ENCODE results near the gene SLC3A2.
"Not testable (repeated sequence)": the region's sequence is repeated elsewhere in the genome, so short reads cannot be mapped to it uniquely, and the experiment has no call there.

The SLC3A2 gene

DNA sequence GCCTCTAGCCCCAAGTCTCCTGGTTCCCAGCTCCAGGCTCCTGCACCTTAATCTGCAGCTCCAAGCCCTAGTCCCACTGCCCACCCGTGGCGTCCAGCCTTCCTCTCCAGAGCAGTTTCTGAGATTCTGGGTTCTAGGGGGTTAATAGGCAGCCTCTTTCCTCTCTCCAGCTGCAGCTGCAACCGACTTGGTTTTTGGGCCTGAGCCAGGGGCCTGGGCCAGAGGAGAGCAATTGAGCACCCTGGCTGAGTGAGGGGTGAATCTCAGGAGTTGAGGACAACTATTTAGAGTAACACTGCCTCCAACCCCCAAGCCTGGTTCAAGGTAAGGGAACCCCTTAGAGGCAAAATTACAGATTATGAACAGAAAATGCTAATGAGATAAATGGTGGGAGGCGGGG lies 49.5 kb downstream of the SLC3A2 start:
- TF ChIP-seq MYC (IDR thresholded peaks at IDR 0.05; ENCODE audit: low read depth, low read length) = no peak
- TF ChIP-seq, protein P1, sequence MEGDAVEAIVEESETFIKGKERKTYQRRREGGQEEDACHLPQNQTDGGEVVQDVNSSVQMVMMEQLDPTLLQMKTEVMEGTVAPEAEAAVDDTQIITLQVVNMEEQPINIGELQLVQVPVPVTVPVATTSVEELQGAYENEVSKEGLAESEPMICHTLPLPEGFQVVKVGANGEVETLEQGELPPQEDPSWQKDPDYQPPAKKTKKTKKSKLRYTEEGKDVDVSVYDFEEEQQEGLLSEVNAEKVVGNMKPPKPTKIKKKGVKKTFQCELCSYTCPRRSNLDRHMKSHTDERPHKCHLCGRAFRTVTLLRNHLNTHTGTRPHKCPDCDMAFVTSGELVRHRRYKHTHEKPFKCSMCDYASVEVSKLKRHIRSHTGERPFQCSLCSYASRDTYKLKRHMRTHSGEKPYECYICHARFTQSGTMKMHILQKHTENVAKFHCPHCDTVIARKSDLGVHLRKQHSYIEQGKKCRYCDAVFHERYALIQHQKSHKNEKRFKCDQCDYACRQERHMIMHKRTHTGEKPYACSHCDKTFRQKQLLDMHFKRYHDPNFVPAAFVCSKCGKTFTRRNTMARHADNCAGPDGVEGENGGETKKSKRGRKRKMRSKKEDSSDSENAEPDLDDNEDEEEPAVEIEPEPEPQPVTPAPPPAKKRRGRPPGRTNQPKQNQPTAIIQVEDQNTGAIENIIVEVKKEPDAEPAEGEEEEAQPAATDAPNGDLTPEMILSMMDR (IDR thresholded peaks at IDR 0.05; ENCODE audit: low read depth, low read length) = no peak
- TF ChIP-seq POLR2A (IDR thresholded peaks at IDR 0.05; ENCODE audit: extremely low read depth, insufficient read length) = no peak
- TF ChIP-seq, protein P2, sequence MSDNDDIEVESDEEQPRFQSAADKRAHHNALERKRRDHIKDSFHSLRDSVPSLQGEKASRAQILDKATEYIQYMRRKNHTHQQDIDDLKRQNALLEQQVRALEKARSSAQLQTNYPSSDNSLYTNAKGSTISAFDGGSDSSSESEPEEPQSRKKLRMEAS (IDR thresholded peaks at IDR 0.05; ENCODE audit: low read depth, low read length) = no peak
- no peak overlapping the region for H3K4me3 ChIP-seq (ENCODE audit: low read depth, low read length)
- no peak for DNase-seq (ENCODE audit: low read depth)

DNA sequence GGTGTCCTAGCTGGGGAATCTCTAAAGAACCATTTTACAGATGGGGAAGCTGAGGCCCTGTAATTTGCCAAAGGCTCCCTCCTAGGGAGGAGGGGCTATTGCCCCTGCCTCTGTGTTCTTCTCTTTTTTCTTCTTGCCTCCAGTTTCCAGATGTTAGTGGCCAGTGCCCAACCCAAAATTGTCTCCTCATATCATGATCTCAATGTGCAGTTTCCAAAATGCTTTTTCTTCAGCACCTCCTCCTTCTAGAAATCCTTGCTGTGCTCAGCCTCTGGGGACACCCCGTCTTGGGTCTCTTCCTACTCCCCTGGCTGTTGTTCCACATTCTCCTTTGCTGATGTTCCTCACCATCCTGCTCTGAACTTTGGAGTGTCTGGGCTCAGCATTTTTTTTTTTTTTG lies 50.0 kb downstream of the SLC3A2 start:
- TF ChIP-seq POLR2A (IDR thresholded peaks at IDR 0.05; ENCODE audit: extremely low read depth, insufficient read length) = no peak
- TF ChIP-seq, protein P1 (IDR thresholded peaks at IDR 0.05; ENCODE audit: low read depth, low read length) = no peak
- TF ChIP-seq MYC (IDR thresholded peaks at IDR 0.05; ENCODE audit: low read depth, low read length) = no peak
- TF ChIP-seq, protein P2 (IDR thresholded peaks at IDR 0.05; ENCODE audit: low read depth, low read length) = no peak
- no peak overlapping the region for H3K4me3 ChIP-seq (ENCODE audit: low read depth, low read length)
- DNase-seq (ENCODE audit: low read depth) = no peak

DNA sequence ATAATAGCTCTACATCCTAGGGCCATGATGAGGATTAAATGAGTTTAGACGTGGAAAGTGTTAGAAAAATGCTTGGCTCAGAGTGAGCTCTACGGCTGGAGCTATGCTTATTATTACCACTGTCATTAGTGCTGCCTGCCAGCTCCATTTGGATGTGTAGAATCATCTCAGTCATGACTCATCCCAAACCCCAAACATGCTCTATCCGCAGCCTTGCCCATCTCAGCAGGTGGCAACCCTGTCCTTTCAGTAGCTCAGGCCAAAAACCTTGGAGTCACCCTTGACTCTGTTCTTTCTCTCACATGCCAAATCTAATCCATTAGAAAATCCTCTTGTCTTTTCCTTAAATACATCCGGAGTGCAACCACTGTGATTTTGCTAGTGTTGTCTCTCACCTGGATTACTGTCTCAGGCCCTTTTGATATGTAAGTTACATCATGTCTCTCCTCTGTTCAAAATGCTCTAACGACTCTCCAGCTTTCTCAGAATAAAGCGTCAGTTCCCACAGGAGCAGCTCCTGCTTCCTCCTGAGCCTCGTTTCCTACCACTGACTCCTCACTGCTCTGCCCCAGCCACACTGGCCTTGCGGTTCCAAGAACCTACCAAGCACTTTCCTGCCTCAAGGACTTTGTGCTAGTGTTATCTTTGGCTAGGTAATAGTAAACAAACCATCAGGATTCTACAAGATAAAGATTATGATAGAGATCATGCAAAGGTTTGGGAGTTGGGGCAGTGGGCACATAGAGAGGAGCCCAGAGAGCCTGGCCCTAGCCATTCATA lies 51.0 kb downstream of the SLC3A2 start:
- TF ChIP-seq, protein P1 (IDR thresholded peaks at IDR 0.05; ENCODE audit: low read depth, low read length) = no peak
- TF ChIP-seq, protein P2 (IDR thresholded peaks at IDR 0.05; ENCODE audit: low read depth, low read length) = no peak
- TF ChIP-seq MYC (IDR thresholded peaks at IDR 0.05; ENCODE audit: low read depth, low read length) = no peak
- TF ChIP-seq POLR2A (IDR thresholded peaks at IDR 0.05; ENCODE audit: extremely low read depth, insufficient read length) = no peak
- peak; percentile 40 for DNase-seq (ENCODE audit: low read depth)
- H3K4me3 ChIP-seq (ENCODE audit: low read depth, low read length) = no peak overlapping the region

DNA sequence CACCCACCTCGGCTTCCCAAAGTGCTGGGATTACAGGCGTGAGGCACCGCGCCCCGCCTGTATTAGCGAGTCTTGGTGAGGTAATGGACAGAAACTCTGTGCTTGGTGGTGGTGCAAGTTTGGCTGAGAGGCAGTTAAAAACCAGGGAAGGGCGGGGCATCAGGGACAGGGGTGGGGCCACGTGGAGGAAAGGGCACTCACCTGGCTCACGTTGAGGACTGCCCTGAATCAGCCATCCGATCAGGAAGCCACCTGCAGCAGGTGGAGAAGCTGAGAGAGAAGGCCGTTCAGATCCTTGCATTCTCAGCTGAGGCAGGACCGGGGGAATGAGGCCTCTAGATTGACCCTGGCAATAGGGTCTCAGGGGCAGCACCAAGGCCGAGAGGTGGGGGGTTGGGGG lies 52.6 kb downstream of the SLC3A2 start:
- H3K4me3 ChIP-seq (ENCODE audit: low read depth, low read length) = no peak overlapping the region
- TF ChIP-seq POLR2A (IDR thresholded peaks at IDR 0.05; ENCODE audit: extremely low read depth, insufficient read length) (no peak), MYC (IDR thresholded peaks at IDR 0.05; ENCODE audit: low read depth, low read length) (no peak)
- DNase-seq (ENCODE audit: low read depth) = no peak

DNA sequence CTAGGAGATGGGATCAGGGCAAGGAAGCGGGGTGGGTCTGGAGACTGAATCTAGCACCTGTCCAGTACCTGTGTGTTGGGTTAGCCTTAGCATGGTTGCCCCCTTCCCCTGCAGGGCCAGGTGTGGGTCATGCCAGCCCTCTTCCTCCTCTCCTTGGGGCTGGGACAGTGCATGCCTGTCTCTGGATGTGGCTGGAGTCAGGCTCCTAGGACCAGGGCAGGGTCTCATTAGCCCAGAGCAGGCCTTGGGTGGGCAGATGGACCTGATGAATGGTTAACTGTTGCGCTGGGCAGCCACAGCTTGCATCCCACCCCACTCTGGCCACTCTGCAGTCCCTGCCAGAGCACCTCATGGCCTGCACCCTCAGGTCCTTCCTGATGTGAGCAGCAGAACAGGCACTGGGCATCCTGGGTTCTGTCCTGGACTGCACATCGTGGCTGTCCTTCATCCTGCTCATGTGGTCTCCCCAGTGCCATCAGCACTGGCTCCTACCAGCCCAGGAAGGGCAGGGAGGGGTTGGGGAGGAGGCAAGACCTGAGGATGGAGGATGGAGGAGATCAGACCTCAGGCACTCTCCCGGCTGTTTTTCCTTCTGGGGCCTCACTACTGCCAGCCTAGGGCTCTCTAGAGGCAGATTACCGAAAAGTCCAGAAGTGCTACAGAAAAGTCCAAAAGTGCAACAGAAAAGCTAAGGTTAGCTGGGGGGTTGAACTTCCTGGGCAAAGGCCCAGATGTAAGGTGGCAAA lies 53.2 kb downstream of the SLC3A2 start:
- no peak for DNase-seq (ENCODE audit: low read depth)
- TF ChIP-seq POLR2A (IDR thresholded peaks at IDR 0.05; ENCODE audit: extremely low read depth, insufficient read length) = no peak
- TF ChIP-seq MYC (IDR thresholded peaks at IDR 0.05; ENCODE audit: low read depth, low read length) = no peak
- TF ChIP-seq, protein P1 (IDR thresholded peaks at IDR 0.05; ENCODE audit: low read depth, low read length) = no peak

DNA sequence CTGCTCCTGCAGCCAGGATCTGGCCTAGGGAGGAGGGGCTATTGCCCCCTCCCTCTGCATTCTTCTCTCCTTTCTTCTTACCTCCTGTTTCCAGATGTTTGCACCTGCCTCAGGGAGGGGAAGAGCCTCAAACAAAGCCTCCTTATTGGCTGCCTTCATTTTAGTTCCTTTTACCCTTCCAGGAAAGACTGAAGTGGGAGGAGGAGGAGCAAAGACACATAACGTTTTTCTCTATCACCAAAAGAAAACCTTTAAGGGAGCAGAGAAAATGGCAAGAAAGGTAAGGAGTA lies 53.7 kb downstream of the SLC3A2 start:
- H3K4me3 ChIP-seq (ENCODE audit: low read depth, low read length) = no peak overlapping the region
- no peak for DNase-seq (ENCODE audit: low read depth)
- TF ChIP-seq MYC (IDR thresholded peaks at IDR 0.05; ENCODE audit: low read depth, low read length) (no peak), POLR2A (IDR thresholded peaks at IDR 0.05; ENCODE audit: extremely low read depth, insufficient read length) (no peak)
- TF ChIP-seq, protein P1 (IDR thresholded peaks at IDR 0.05; ENCODE audit: low read depth, low read length) = no peak
- TF ChIP-seq, protein P2 (IDR thresholded peaks at IDR 0.05; ENCODE audit: low read depth, low read length) = no peak

More for the DNA sequence above, 53.2 kb downstream of the SLC3A2 start:
- H3K4me3 ChIP-seq (ENCODE audit: low read depth, low read length) = no peak overlapping the region

DNA sequence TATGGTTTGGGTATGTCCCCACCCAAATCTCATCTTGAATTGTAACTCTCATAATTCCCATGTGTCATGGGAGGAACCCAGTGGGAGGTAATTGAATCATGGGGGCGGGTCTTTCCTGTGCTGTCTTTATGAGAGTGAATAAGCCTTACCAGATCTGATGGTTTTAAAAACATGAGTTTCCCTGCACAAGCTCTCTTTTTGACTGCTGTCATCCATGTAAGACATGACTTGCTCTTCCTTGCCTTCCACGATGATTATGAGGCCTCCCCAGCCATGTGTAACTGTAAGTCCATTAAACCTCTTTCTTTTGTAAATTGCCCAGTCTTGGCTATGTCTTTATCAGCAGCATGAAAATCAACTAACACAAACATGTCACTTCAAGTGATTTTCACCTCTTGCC lies 56.8 kb downstream of the SLC3A2 start:
- not testable (repeated sequence) for DNase-seq (ENCODE audit: low read depth); H3K4me3 ChIP-seq (ENCODE audit: low read depth, low read length)

Data from NB4 (cell line).